ENCODE measurements around the gene TACC2.
"Not testable (repeated sequence)": the region's sequence is repeated elsewhere in the genome, so short reads cannot be mapped to it uniquely, and the experiment has no call there.

GRCh38 chr10:121969086-121969485 is 19.9 kb upstream of the TACC2 start:
- not testable (repeated sequence) for TF ChIP-seq EZH2phosphoT487 (conservative IDR thresholded peaks at IDR 0.05; ENCODE audit: low read length); CTCF (IDR thresholded peaks at IDR 0.05; ENCODE audit: insufficient read depth, low read length, poor library complexity, severe bottlenecking)
